GM12892 (cell line): ENCODE results near the gene ELP4. TPM values are rescaled to one million over a fixed set of nuclear protein-coding genes. Genes with fewer than 3 reads are reported as not detected.
A peak's percentile ranks its signal among the peaks of the same experiment; 100 is the strongest.
"Not testable (repeated sequence)": the region's sequence is repeated elsewhere in the genome, so short reads cannot be mapped to it uniquely, and the experiment has no call there.

Source experiments
- DNase-seq: peaks from one replicate; pipeline ENCODE4 v3.0.0; 2011; ENCODE audit not compliant: insufficient read length
- FAIRE-seq: peaks from 2 replicates; lab custom pipeline; 2011; peaks lifted over from hg19 to GRCh38; lab: Jason Lieb, UNC
- POLR2A ChIP-seq: IDR thresholded peaks from 2 replicates; pipeline ENCODE4 v1.6.1; 2011; ENCODE audit warnings: low read depth, low read length, control low read depth
- POLR2AphosphoS5 ChIP-seq: IDR thresholded peaks from 2 replicates; pipeline ENCODE4 v1.6.1; 2011; ENCODE audit warnings: low read depth, low read length, control low read depth
- TAF1 ChIP-seq: IDR thresholded peaks from 2 replicates; pipeline ENCODE4 v1.6.1; 2011; ENCODE audit warnings: low read depth, mild to moderate bottlenecking, control low read depth, low read length, borderline replicate concordance
- polyA plus RNA-seq: library from polyadenylated mRNA; unstranded; fragments of >200 nt; gene quantifications from one replicate; pipeline ENCODE4 v1.2.1, GENCODE V29; 2012; ENCODE audit warnings: missing spikeins, inconsistent platforms; ENCODE audit not compliant: missing spikeins

The ELP4 gene, protein sequence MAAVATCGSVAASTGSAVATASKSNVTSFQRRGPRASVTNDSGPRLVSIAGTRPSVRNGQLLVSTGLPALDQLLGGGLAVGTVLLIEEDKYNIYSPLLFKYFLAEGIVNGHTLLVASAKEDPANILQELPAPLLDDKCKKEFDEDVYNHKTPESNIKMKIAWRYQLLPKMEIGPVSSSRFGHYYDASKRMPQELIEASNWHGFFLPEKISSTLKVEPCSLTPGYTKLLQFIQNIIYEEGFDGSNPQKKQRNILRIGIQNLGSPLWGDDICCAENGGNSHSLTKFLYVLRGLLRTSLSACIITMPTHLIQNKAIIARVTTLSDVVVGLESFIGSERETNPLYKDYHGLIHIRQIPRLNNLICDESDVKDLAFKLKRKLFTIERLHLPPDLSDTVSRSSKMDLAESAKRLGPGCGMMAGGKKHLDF
- polyA plus RNA-seq = 15.3 TPM

DNA sequence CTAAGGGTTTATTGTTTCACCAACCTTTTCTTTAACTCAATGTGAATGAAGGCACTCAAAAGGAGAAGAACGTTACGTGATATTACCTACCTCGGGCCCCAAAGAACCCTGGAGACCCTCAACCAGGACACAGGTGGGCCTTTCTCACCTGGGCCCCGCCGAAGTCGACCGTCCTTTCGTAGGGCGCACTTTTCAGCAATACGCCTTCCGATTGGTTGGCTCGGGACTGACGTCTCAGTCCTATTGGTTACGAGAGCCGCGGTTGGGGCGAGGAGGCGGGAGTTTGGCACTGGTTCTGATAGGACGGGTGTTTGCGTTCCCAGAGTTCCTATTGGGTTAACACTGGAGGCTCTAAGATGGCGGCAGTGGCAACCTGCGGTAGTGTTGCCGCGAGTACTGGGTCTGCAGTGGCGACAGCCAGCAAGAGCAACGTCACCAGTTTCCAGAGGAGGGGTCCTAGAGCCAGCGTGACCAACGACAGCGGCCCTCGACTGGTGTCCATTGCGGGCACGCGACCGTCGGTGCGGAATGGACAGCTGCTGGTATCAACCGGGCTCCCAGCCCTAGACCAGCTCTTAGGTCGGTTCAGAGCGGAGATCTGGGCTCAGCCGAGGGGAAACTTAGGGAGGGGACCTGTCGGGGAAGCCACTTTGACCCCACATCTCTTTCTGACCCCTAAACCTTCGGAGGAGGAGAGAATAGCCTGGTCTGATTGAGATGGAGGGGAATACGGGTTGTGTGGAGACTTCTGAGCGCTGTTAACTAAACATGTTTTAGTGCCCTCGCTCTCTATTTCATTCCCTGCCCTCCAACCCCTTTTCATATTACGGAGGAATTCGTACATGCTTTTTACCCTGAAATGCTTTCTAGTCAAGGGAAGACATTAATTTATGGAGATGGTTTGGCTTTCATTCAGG is at the start of gene ELP4, which contains the start of gene IMMP1L:
ELP4 (plus strand) TSS at position 339 of the 917 bp plus-strand sequence; CDS start at position 357, 18 bp downstream.
IMMP1L (minus strand) TSS at position 194 of the 917 bp plus-strand sequence. CDS start 46,346 bp downstream, outside the sequence.
- peak; percentile 99 for FAIRE-seq
- peak; percentile 92 for TF ChIP-seq TAF1
- TF ChIP-seq POLR2A = peak; percentile 86
- peak; percentile 79 for TF ChIP-seq POLR2AphosphoS5
- DNase-seq = peak; percentile 81

DNA sequence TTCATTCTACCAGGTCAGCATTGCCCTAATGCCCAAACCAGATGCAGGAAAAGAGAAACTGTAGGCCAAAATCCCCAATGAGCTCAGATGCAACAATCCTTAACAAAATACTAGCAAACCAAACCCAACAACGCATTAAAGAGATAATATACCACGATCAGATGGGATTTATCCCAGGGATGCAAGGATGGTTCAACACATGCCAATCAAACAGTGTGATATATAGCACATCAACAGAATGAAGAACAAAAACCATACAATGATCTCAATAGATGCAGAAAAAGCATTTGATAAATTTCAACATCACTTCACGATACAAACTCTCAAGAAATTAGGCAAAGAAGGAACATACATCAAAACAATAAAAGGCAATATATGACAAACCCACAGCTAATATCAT is 45.1 kb upstream of the ELP4 start:
- TF ChIP-seq POLR2A (no peak), POLR2AphosphoS5 (no peak), TAF1 (no peak)
- no peak for FAIRE-seq

DNA sequence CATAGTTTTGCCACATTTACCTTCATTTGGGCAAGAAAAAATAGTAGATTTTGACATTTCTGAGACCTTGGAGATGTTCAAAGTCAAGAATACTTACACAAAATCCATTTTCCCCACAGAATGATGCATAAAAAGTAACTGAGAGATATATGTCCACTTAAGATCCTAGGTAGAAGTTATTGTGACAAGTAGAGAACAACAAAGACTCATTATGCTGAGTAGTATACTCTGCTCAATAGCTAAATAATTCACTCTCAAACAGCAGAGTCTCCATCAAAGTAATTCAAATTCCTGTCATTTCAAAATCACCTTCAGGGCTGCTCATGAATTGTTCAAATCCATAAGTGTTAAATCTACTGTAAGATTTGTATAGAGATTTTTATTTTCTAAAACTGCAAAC is 35.5 kb upstream of the ELP4 start:
- FAIRE-seq (peak; percentile 46), DNase-seq (no peak)
- TF ChIP-seq POLR2A = no peak
- TF ChIP-seq POLR2AphosphoS5 = no peak
- no peak for TF ChIP-seq TAF1

More for the DNA sequence above, 45.1 kb upstream of the ELP4 start:
- DNase-seq = no peak

DNA sequence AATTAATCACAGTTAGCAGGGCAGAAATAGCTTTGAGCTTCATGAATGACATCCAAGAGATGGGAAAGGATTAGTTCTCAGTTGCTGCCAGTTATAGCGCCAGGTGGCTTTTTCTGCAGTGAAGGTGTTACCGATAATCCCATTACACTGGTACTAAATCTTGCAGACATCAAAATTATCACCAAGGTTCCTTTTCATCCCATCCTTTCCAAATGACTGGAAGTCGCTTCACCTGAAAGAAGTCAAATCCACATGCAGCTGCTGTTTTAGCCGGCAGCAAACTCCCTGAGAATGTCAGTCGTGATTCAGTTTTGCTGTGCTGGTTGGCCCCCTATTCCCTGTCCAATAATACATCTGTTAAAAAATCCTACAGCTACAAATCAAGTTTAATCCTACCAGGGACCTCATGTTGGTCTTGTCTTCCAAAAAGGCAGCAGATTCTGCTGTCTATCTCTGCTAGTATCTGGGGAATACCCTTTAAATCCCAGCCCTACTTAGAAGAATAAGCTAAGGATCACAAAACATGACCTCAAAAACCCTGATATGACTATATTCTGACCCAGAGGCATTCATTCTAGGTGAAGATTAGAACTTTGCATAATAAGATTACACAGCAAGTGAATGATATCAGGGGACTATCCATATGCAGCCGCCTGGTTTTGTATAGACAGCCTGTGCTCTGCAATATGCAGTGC is 31.9 kb upstream of the ELP4 start:
- peak; percentile 53 for FAIRE-seq
- DNase-seq = no peak
- TF ChIP-seq POLR2AphosphoS5 (no peak), POLR2A (no peak), TAF1 (no peak)

DNA sequence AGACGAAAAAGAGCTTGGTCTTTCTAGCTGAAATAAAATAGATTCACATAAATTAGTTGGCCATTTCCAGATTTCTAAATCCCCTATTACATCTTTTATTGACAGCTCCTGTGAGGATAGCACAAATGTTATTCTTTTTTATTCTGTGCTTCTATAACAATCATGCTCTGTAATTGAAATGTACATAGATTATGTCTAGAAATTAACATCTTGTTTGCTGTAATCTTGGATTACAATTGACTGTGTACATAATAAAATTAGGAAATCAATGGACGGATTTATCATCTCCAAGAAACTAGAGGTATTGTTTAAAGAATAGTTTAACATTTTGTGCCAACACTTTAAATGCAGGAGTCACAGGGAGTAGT is 31.4 kb upstream of the ELP4 start:
- no peak for TF ChIP-seq POLR2AphosphoS5
- TF ChIP-seq POLR2A = no peak
- TF ChIP-seq TAF1 = no peak
- no peak for FAIRE-seq
- no peak for DNase-seq

DNA sequence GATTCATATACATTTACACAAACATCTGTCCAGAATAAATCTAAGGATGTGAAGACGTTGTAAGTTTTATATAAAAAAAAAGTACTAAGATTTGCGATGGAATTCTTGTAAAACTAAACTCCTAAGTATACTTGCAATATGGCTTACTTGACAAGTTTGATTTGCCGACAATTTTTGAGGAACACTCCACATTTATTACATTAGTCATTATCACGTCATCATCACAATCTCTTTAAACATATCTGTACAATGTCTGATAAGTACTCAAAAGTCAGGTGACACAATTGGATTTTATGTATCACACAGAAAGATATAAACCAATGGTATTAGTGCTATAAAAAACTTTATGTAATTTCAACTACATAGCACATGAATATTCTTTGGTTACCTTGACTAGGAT is 30.5 kb upstream of the ELP4 start:
- FAIRE-seq (no peak), DNase-seq (no peak)
- TF ChIP-seq POLR2A = no peak
- no peak for TF ChIP-seq TAF1
- no peak for TF ChIP-seq POLR2AphosphoS5

DNA sequence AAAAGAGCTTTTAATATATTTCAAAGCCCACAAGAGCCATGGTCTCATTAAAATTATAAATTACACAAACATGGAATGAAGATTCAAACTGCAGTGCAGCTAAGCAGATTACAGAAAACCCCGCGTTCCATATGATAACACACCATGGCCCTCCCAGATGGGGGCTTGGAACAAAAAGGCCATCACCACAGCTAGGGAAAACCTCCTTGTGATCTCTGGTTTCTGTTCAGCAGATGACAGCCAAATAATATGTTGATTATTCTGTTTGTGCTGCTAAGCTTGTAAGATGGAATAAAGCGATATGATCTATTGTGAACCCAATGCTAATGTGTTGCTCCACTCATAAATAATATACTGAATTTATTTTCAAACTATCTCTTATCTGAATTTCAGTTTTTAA is 28.6 kb upstream of the ELP4 start:
- DNase-seq = no peak
- TF ChIP-seq POLR2AphosphoS5 (no peak), POLR2A (no peak), TAF1 (no peak)
- no peak for FAIRE-seq

DNA sequence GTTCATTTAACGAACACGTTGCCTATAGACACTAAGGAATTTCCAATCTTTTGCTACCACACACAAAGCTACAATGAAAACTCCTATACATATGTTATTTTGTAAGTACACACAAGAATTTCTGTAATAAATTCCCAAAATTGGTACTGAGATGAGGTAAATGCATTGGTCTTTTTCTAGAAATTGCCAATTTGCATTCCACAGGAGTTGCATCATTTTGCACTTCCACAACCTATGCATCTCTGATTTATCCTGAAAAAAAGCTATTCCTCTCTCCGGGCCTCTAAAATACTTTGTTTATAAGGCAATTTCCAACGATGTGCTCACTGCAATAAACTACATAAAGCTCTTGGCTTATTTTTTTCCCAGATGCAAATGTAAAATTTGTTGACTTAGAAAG is 25.1 kb upstream of the ELP4 start:
- FAIRE-seq (no peak), DNase-seq (no peak)
- no peak for TF ChIP-seq POLR2AphosphoS5
- TF ChIP-seq TAF1 = no peak
- TF ChIP-seq POLR2A = no peak

DNA sequence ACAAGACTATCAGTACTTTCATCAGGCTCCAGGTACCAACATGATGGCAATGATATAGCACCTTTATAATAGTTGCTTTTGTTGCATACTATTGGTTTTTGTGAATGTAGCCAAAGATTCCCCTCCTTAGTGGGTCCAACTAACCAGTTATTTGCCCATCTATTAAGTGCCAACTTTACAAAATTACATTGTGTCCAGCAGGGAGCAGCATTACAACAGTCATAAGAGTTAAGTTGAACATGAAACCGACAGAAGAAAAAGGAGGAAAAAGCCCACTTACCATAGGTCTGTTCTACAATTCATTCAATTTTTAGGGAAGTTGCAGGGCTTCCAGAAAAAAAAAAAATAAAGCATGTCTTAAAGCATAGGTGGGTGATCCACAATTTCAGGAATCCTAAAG is 21.7 kb upstream of the ELP4 start:
- FAIRE-seq = peak; percentile 81
- DNase-seq = no peak
- no peak for TF ChIP-seq TAF1
- TF ChIP-seq POLR2A = no peak
- no peak for TF ChIP-seq POLR2AphosphoS5

DNA sequence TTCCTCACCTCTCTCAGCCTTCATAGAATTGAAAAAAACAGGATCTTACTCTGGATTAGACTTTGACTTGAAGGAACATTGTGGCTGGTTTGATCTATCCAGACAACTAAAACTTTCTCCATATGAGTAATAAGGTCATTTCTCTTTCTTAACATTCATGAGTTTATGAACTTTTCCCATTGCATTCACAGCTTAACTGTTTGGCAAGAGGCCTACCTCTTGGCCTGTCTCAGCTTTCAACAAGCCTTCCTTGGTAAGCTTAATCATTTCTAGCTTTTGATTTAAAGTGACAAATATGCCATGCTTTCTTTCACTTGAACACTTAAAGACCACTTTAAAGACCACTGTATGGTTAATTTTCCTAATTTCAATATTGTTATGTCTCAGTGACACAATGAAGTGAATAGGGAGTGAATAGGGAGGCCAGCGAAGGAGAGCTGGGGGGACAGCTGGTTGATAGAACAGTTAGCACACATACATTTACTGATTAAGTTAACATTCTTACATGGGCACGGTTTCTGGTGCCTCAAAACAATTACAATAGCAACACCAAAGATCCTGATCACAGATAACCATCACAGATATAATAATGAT is 17.1 kb upstream of the ELP4 start:
- DNase-seq = no peak
- FAIRE-seq = peak; percentile 9
- TF ChIP-seq TAF1 (no peak), POLR2A (no peak), POLR2AphosphoS5 (no peak)

DNA sequence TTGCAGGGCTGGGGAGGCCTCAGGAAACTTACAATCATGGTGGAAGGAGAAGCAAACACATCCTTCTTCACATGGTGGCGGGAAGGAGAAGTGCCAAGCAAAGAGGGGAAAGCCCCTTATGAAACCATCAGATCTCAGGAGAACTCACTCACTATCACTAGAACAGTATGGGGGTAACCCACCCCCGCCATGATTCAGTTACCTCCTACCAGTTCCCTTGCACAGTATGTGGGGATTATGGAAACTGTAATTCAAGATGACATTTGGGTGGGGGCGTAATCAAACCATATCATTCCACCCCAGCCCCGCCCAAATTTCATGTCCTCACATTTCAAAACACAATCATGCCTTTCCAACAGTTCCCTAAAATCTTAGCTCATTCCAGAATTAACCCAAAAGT is 16.3 kb upstream of the ELP4 start:
- FAIRE-seq (no peak), DNase-seq (no peak)

DNA sequence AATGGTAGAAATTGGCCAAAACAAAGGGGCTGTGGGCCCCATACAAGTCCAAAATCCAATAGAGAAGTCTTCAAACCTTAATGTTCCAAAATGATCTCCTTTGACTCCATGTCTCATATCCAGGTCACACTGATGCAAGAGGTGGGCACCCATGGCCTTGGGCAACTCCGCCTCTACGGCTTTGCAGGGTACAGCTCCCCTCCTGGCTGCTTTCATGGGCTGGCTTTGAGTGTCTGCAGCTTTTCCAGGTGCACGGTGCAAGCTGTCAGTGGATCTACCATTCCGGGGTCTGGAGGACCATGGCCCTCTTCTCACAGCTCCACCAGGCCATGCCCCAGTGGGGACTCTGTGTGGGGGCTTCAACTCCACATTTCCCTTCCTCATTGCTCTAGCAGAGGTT is 15.8 kb upstream of the ELP4 start:
- FAIRE-seq = not testable (repeated sequence)

More for the DNA sequence above, 16.3 kb upstream of the ELP4 start:
- TF ChIP-seq POLR2AphosphoS5 = no peak
- no peak for TF ChIP-seq TAF1
- no peak for TF ChIP-seq POLR2A

More for the DNA sequence above, 15.8 kb upstream of the ELP4 start:
- DNase-seq = not testable (repeated sequence)
